PC-9 (cell line): ENCODE results near the gene SURF4.

Source experiments
- EZH2 ChIP-seq: fragments of 200-600 bp; sonication (generic); IDR thresholded peaks from 2 replicates; pipeline ENCODE4 v1.8.0; 2017; ENCODE audit warnings: antibody characterized with exemption, low read depth
- TF ChIP-seq, protein P1 (sequence below): fragments of 200-600 bp; sonication (generic); conservative IDR thresholded peaks from 2 replicates; pipeline ENCODE4 v1.6.1; 2017; ENCODE audit warnings: mixed run types, antibody characterized with exemption, mild to moderate bottlenecking, moderate library complexity

- TF ChIP-seq, protein P1, sequence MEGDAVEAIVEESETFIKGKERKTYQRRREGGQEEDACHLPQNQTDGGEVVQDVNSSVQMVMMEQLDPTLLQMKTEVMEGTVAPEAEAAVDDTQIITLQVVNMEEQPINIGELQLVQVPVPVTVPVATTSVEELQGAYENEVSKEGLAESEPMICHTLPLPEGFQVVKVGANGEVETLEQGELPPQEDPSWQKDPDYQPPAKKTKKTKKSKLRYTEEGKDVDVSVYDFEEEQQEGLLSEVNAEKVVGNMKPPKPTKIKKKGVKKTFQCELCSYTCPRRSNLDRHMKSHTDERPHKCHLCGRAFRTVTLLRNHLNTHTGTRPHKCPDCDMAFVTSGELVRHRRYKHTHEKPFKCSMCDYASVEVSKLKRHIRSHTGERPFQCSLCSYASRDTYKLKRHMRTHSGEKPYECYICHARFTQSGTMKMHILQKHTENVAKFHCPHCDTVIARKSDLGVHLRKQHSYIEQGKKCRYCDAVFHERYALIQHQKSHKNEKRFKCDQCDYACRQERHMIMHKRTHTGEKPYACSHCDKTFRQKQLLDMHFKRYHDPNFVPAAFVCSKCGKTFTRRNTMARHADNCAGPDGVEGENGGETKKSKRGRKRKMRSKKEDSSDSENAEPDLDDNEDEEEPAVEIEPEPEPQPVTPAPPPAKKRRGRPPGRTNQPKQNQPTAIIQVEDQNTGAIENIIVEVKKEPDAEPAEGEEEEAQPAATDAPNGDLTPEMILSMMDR, result no peak
- no peak for TF ChIP-seq EZH2
Observed at GRCh38 chr9:133349965-133350616, 25.8 kb downstream of the SURF4 start.
